HUES64 (cell line): ENCODE results near the gene SPSB1.

Experiments used
- H3K27ac ChIP-seq: 2 replicates; pipeline ENCODE4 v1.7.0; 2013; ENCODE audit warnings: low read depth, low read length, inconsistent platforms
- H3K27me3 ChIP-seq: 2 replicates; pipeline ENCODE4 v1.6.1; 2013; ENCODE audit warnings: mild to moderate bottlenecking, low read length; ENCODE audit not compliant: insufficient read depth
- H3K36me3 ChIP-seq: 2 replicates; pipeline ENCODE4 v1.6.1; 2013; ENCODE audit warnings: mild to moderate bottlenecking, low read length; ENCODE audit not compliant: insufficient read depth
- H3K4me1 ChIP-seq: 2 replicates; pipeline ENCODE4 v1.6.1; 2013; ENCODE audit warnings: mild to moderate bottlenecking, low read length, moderate library complexity; ENCODE audit not compliant: insufficient read depth
- H3K4me3 ChIP-seq: 2 replicates; pipeline ENCODE4 v1.5.1; 2013; ENCODE audit warnings: mild to moderate bottlenecking, low read length, moderate library complexity
- H3K9ac ChIP-seq: 2 replicates; pipeline ENCODE4 v1.6.1; 2013; ENCODE audit warnings: mild to moderate bottlenecking, low read depth, low read length
- H3K9me3 ChIP-seq: 2 replicates; pipeline ENCODE4 v1.6.1; 2013; ENCODE audit warnings: low read depth, low read length; ENCODE audit not compliant: insufficient read depth
- WGBS: fragments of 150-250, 120-280 bp; methylation state at CpG from one replicate; pipeline ENCODE4 v1.1.7; 2013; ENCODE audit warnings: missing lambda C conversion rate; 5-methylcytosine and 5-hydroxymethylcytosine counted together

Gene SPSB1

GRCh38 chr1:9341301-9341845 is 48.7 kb downstream of the SPSB1 start:
- Histone ChIP-seq H3K36me3 (no peaks in the 10 kb centered on the region), H3K4me3 (no peak overlapping the region), H3K9me3 (no peaks in the 10 kb centered on the region; the same call in 1 of the 2 replicates), H3K27ac (no peak overlapping the region), H3K4me1 (no peaks in the 10 kb centered on the region), H3K9ac (no peak overlapping the region), H3K27me3 (no peaks in the 10 kb centered on the region)
- WGBS = 93% methylated on average over 13 of the region's 13 CpGs

- no peak overlapping the region for H3K27ac ChIP-seq
- no peaks in the 10 kb centered on the region; the same call in 1 of the 2 replicates for H3K9me3 ChIP-seq
- H3K4me1 ChIP-seq = 0 out of 2 replicates have a peak, but pooled peaks cover 5% of the 10 kb centered on the region
- H3K36me3 ChIP-seq = no peaks in the 10 kb centered on the region
- no peak overlapping the region for H3K9ac ChIP-seq
- no peaks in the 10 kb centered on the region for H3K27me3 ChIP-seq
- WGBS = over 99% methylated on average over 6 of the region's 6 CpGs
- H3K4me3 ChIP-seq = no peak overlapping the region
Observed at GRCh38 chr1:9343269-9343668, 50.6 kb downstream of the SPSB1 start.

- Histone ChIP-seq H3K9me3 (no peaks in the 10 kb centered on the region; the same call in 1 of the 2 replicates), H3K4me1 (0 out of 2 replicates have a peak, but pooled peaks cover 5% of the 10 kb centered on the region), H3K27ac (no peak overlapping the region), H3K4me3 (no peak overlapping the region), H3K27me3 (no peaks in the 10 kb centered on the region), H3K36me3 (no peaks in the 10 kb centered on the region), H3K9ac (no peak overlapping the region)
- WGBS = 92% methylated on average over 13 of the region's 13 CpGs
Observed at GRCh38 chr1:9344426-9345200, 51.9 kb downstream of the SPSB1 start.

- no peaks in the 10 kb centered on the region for H3K36me3 ChIP-seq
- 0 out of 2 replicates have a peak, but pooled peaks cover 5% of the 10 kb centered on the region for H3K4me1 ChIP-seq
- no peak overlapping the region for H3K27ac ChIP-seq
- no peak overlapping the region for H3K4me3 ChIP-seq
- WGBS = 93% methylated on average over 6 of the region's 6 CpGs
- no peaks in the 10 kb centered on the region; the same call in 1 of the 2 replicates for H3K9me3 ChIP-seq
- H3K9ac ChIP-seq = no peak overlapping the region
- no peaks in the 10 kb centered on the region for H3K27me3 ChIP-seq
Observed at GRCh38 chr1:9345471-9345870, 52.8 kb downstream of the SPSB1 start.

GRCh38 chr1:9345922-9346321 is 53.2 kb downstream of the SPSB1 start:
- no peak overlapping the region for H3K4me3 ChIP-seq
- no peaks in the 10 kb centered on the region for H3K36me3 ChIP-seq
- H3K9ac ChIP-seq = no peak overlapping the region
- no peaks in the 10 kb centered on the region; the same call in 1 of the 2 replicates for H3K9me3 ChIP-seq
- no peak overlapping the region for H3K27ac ChIP-seq
- 90% methylated on average over 9 of the region's 9 CpGs for WGBS
- H3K4me1 ChIP-seq = 0 out of 2 replicates have a peak, but pooled peaks cover 5% of the 10 kb centered on the region
- no peaks in the 10 kb centered on the region for H3K27me3 ChIP-seq

GRCh38 chr1:9346566-9346965 is 53.9 kb downstream of the SPSB1 start:
- Histone ChIP-seq H3K27ac (no peak overlapping the region), H3K9me3 (no peaks in the 10 kb centered on the region; the same call in 1 of the 2 replicates), H3K9ac (no peak overlapping the region), H3K36me3 (no peaks in the 10 kb centered on the region), H3K27me3 (no peaks in the 10 kb centered on the region), H3K4me3 (no peak overlapping the region), H3K4me1 (0 out of 2 replicates have a peak, but pooled peaks cover 5% of the 10 kb centered on the region)
- WGBS = 94% methylated on average over 8 of the region's 8 CpGs

GRCh38 chr1:9347095-9347850 is 54.6 kb downstream of the SPSB1 start:
- H3K27me3 ChIP-seq = no peaks in the 10 kb centered on the region
- no peaks in the 10 kb centered on the region; the same call in 1 of the 2 replicates for H3K9me3 ChIP-seq
- no peaks in the 10 kb centered on the region for H3K36me3 ChIP-seq
- no peak overlapping the region for H3K9ac ChIP-seq
- H3K4me1 ChIP-seq = 0 out of 2 replicates have a peak, but pooled peaks cover 5% of the 10 kb centered on the region
- no peak overlapping the region for H3K4me3 ChIP-seq
- H3K27ac ChIP-seq = no peak overlapping the region
- 81% methylated on average over 14 of the region's 14 CpGs for WGBS

GRCh38 chr1:9349331-9349851 is 56.7 kb downstream of the SPSB1 start:
- WGBS = 93% methylated on average over 22 of the region's 22 CpGs

GRCh38 chr1:9350013-9350908 is 57.6 kb downstream of the SPSB1 start:
- 92% methylated on average over 20 of the region's 20 CpGs for WGBS
- Histone ChIP-seq H3K4me3 (no peak overlapping the region), H3K36me3 (no peaks in the 10 kb centered on the region), H3K9me3 (no peaks in the 10 kb centered on the region), H3K27ac (no peak overlapping the region), H3K4me1 (peaks cover 10% of the 10 kb centered on the region; the same call in 1 of the 2 replicates), H3K27me3 (no peaks in the 10 kb centered on the region), H3K9ac (no peak overlapping the region)

More at GRCh38 chr1:9349331-9349851, 56.7 kb downstream of the SPSB1 start:
- Histone ChIP-seq H3K36me3 (no peaks in the 10 kb centered on the region), H3K27me3 (no peaks in the 10 kb centered on the region), H3K4me1 (peaks cover 10% of the 10 kb centered on the region; the same call in 1 of the 2 replicates), H3K9ac (no peak overlapping the region), H3K27ac (no peak overlapping the region), H3K4me3 (no peak overlapping the region), H3K9me3 (no peaks in the 10 kb centered on the region)

- Histone ChIP-seq H3K9ac (no peak overlapping the region), H3K4me1 (peaks cover 10% of the 10 kb centered on the region; the same call in 1 of the 2 replicates), H3K27ac (no peak overlapping the region), H3K4me3 (no peak overlapping the region), H3K36me3 (no peaks in the 10 kb centered on the region), H3K27me3 (no peaks in the 10 kb centered on the region), H3K9me3 (no peaks in the 10 kb centered on the region)
- 91% methylated on average over 3 of the region's 4 CpGs for WGBS
Observed at GRCh38 chr1:9350960-9351359, 58.3 kb downstream of the SPSB1 start.
